ENCODE results near the gene NR1D1.
A peak's percentile ranks its signal among the peaks of the same experiment; 100 is the strongest.

NR1D1 gene

DNA sequence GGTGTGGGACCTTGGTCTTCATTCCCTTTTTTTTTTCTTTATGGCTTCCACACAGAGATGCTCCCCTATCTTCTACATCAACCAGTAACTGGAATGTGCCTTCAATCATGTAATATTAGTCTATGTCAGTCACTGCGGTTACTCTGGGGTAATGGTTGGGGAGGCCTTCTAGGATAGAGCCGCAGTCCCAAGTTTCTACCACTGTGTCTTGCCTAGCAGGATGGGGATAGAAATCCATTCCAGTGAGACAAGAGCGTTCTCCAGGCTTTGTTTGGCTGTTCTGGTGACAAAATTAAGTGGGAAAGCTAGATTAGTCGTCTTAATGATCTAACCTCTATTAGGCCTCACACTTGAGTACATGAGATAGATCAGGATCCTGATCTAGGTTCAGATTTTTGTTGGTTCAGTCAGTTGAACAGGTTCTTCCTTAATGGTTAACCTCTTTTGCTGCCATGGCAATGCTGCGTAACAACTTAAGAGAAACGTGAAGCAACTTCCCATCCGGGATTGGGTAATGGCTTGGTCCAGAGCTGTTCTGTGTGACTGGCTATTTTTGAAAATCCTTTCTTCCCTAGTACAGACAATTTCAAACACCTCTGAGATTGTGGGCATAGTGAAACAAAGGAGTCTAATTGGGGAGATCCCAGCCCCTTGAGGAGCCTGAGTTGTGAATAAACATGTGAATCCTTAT is 30.1 kb upstream of the NR1D1 start:
- Histone ChIP-seq H3K9me2 (replicated peaks; ENCODE audit: low read depth, low read length) (no peaks in the 10 kb centered on the region), H4K20me1 (ENCODE audit: insufficient read depth, low read length, poor library complexity, severe bottlenecking) (peaks cover 8% of the 10 kb centered on the region), H3K79me2 (ENCODE audit: insufficient read depth, low read length) (peaks cover 37% of the 10 kb centered on the region), H3K36me3 (ENCODE audit: insufficient read depth, low read length) (peaks cover 82% of the 10 kb centered on the region), H2AFZ (ENCODE audit: low read length) (no peak overlapping the region), H3K4me1 (ENCODE audit: insufficient read depth, low read length, poor library complexity, severe bottlenecking) (peaks cover 5% of the 10 kb centered on the region), H3K9me3 (ENCODE audit: insufficient read depth, low read depth, low read length) (no peaks in the 10 kb centered on the region), H3K4me2 (ENCODE audit: low read depth, low read length, poor library complexity, severe bottlenecking) (no peak overlapping the region), H3K4me3 (ENCODE audit: low read length, poor library complexity, severe bottlenecking) (no peak overlapping the region), H3K9ac (ENCODE audit: low read depth, low read length, poor library complexity, severe bottlenecking) (no peak overlapping the region), H3F3A (ENCODE audit: low read depth) (no peaks in the 10 kb centered on the region), H3K27me3 (ENCODE audit: insufficient read depth, low read length, poor library complexity, severe bottlenecking) (no peaks in the 10 kb centered on the region)
- TF ChIP-seq, protein P1, sequence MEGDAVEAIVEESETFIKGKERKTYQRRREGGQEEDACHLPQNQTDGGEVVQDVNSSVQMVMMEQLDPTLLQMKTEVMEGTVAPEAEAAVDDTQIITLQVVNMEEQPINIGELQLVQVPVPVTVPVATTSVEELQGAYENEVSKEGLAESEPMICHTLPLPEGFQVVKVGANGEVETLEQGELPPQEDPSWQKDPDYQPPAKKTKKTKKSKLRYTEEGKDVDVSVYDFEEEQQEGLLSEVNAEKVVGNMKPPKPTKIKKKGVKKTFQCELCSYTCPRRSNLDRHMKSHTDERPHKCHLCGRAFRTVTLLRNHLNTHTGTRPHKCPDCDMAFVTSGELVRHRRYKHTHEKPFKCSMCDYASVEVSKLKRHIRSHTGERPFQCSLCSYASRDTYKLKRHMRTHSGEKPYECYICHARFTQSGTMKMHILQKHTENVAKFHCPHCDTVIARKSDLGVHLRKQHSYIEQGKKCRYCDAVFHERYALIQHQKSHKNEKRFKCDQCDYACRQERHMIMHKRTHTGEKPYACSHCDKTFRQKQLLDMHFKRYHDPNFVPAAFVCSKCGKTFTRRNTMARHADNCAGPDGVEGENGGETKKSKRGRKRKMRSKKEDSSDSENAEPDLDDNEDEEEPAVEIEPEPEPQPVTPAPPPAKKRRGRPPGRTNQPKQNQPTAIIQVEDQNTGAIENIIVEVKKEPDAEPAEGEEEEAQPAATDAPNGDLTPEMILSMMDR (conservative IDR thresholded peaks at IDR 0.05; ENCODE audit: low read length): no peak
- no peak for TF ChIP-seq EZH2phosphoT487 (IDR thresholded peaks at IDR 0.05; ENCODE audit: borderline replicate concordance)

DNA sequence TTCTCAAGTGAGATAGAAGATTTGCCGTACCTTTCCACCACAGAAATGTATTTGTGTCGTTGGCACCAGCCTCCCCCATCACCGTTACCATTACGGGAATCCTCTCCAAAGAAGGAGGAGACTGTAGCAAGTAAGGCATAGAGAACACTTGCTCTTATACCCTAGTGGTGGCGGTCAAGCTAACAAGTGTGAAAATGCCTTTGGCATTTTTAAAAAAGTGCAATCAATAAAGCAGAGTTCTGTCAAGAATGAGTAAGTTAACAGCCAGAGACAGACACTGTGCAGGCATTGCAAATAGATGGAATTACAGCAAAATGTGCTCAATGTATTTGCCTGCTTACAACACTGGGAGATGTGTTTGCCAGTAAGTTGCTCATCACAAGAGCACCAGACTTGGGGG is 29.1 kb upstream of the NR1D1 start:
- Histone ChIP-seq H3K4me2 (ENCODE audit: low read depth, low read length, poor library complexity, severe bottlenecking) (no peak overlapping the region), H3K4me1 (ENCODE audit: insufficient read depth, low read length, poor library complexity, severe bottlenecking) (peaks cover 15% of the 10 kb centered on the region), H3F3A (ENCODE audit: low read depth) (no peaks in the 10 kb centered on the region), H2AFZ (ENCODE audit: low read length) (no peak overlapping the region), H4K20me1 (ENCODE audit: insufficient read depth, low read length, poor library complexity, severe bottlenecking) (peaks cover 18% of the 10 kb centered on the region), H3K27me3 (ENCODE audit: insufficient read depth, low read length, poor library complexity, severe bottlenecking) (no peaks in the 10 kb centered on the region), H3K9me2 (replicated peaks; ENCODE audit: low read depth, low read length) (no peaks in the 10 kb centered on the region), H3K36me3 (ENCODE audit: insufficient read depth, low read length) (peaks cover 72% of the 10 kb centered on the region), H3K9me3 (ENCODE audit: insufficient read depth, low read depth, low read length) (no peaks in the 10 kb centered on the region), H3K4me3 (ENCODE audit: low read length, poor library complexity, severe bottlenecking) (no peak overlapping the region), H3K9ac (ENCODE audit: low read depth, low read length, poor library complexity, severe bottlenecking) (no peak overlapping the region), H3K79me2 (ENCODE audit: insufficient read depth, low read length) (peaks cover 47% of the 10 kb centered on the region)
- TF ChIP-seq, protein P1 (conservative IDR thresholded peaks at IDR 0.05; ENCODE audit: low read length): no peak
- no peak for TF ChIP-seq EZH2phosphoT487 (IDR thresholded peaks at IDR 0.05; ENCODE audit: borderline replicate concordance)

DNA sequence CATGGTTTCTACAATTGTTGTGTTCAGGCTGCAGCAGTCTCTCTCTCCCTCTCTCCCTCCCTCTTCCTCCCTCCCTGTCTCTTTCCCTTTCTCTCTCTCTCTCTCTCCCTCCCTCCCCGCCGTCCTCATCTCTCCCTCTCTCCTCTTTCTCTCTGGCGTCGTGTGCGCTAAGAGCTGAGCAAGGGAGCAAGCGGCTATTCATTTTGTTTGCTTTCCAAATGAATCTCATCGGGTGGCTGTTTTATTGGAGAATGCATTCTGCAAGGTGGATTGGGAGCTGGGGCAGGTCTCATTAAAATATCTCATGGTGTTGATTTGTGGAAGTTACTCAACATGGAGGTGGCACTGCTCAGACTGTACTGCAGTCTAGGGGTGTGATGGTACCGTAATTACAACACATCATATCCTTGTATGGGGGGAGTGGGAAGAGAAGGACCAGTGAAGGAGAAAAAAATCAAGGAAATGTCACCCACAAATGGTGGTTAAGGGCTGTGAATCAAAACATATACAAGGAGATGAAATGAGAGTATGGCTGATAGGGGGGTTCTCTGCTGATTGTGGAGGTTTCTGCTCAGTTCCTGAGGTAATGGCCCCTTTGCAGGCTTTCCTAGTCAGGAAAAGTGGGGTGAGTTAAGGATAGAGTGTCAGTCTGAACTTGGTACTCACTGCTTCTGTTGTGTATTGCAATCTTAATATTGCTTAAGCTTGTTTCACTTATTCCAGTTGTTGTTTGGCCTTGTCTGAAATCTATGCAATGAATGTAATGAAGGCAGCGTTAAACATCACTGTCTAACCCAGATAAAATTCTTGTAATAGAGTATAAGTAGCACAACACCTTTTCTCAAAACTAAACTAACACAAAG is 24.1 kb upstream of the NR1D1 start:
- peaks cover 79% of the 10 kb centered on the region for H3K79me2 ChIP-seq (ENCODE audit: insufficient read depth, low read length)
- H3K9me2 ChIP-seq (replicated peaks; ENCODE audit: low read depth, low read length): no peaks in the 10 kb centered on the region
- peak overlapping the region; percentile 99 for H3K4me2 ChIP-seq (ENCODE audit: low read depth, low read length, poor library complexity, severe bottlenecking)
- H3K9ac ChIP-seq (ENCODE audit: low read depth, low read length, poor library complexity, severe bottlenecking): peak overlapping the region; percentile 95
- peaks cover 26% of the 10 kb centered on the region for H3K4me1 ChIP-seq (ENCODE audit: insufficient read depth, low read length, poor library complexity, severe bottlenecking)
- H2AFZ ChIP-seq (ENCODE audit: low read length): no peak overlapping the region
- peak overlapping the region; percentile 84 for H3K4me3 ChIP-seq (ENCODE audit: low read length, poor library complexity, severe bottlenecking)
- H4K20me1 ChIP-seq (ENCODE audit: insufficient read depth, low read length, poor library complexity, severe bottlenecking): peaks cover 39% of the 10 kb centered on the region
- H3K27me3 ChIP-seq (ENCODE audit: insufficient read depth, low read length, poor library complexity, severe bottlenecking): peaks cover 6% of the 10 kb centered on the region
- H3F3A ChIP-seq (ENCODE audit: low read depth): no peaks in the 10 kb centered on the region
- no peaks in the 10 kb centered on the region for H3K9me3 ChIP-seq (ENCODE audit: insufficient read depth, low read depth, low read length)
- no peak for TF ChIP-seq EZH2phosphoT487 (IDR thresholded peaks at IDR 0.05; ENCODE audit: borderline replicate concordance)
- TF ChIP-seq, protein P1 (conservative IDR thresholded peaks at IDR 0.05; ENCODE audit: low read length): no peak
- H3K36me3 ChIP-seq (ENCODE audit: insufficient read depth, low read length): peaks cover 27% of the 10 kb centered on the region
